COLO668 (cell line): ENCODE data around the gene CLSTN1.
"Not testable (repeated sequence)": the region's sequence is repeated elsewhere in the genome, so short reads cannot be mapped to it uniquely, and the experiment has no call there.

ENCODE experiments used
- DNase-seq: peaks from one replicate; lab custom pipeline; 2025; ENCODE audit not compliant: unreplicated experiment; lab: John Stamatoyannopoulos, UW

CLSTN1 gene

DNA sequence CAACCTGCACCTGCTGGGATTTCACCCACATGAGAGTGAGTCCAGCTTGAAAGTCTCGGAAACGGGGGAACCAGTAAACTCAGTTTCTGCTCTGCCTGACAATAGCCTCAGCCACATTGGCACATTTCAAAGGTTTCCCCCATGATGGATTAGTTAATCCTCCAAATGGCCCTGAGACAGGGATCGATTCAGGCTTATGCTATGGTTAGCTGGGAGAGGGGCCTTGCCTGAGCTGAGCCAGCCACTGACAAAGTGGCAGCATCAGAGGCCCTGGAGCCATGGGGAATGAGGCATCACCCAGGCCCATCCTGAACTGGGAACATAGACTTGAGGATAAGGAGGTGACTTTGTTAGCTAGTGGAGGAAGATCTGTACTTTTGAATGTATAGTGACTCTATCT is 2.9 kb upstream of the CLSTN1 start:
- no peak for DNase-seq

DNA sequence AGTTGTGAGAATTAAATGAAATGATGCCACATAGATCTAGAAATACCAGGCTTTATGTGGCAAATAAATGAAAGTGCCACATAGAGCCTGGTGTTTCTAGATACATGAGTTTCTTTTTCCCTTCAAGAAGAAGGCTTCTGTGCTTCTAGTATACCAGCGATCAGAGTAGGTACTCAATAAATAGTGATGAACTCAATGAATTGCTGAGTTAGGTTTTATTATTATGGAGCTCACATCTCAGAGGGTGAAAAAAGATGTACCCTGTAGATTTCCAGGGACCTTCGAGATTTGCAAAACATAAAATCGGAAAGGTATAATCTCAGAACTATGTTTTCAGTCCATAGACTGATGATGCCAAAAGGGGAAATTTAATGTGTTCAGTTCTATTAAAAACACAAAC is 2.3 kb upstream of the CLSTN1 start:
- no peak for DNase-seq

DNA sequence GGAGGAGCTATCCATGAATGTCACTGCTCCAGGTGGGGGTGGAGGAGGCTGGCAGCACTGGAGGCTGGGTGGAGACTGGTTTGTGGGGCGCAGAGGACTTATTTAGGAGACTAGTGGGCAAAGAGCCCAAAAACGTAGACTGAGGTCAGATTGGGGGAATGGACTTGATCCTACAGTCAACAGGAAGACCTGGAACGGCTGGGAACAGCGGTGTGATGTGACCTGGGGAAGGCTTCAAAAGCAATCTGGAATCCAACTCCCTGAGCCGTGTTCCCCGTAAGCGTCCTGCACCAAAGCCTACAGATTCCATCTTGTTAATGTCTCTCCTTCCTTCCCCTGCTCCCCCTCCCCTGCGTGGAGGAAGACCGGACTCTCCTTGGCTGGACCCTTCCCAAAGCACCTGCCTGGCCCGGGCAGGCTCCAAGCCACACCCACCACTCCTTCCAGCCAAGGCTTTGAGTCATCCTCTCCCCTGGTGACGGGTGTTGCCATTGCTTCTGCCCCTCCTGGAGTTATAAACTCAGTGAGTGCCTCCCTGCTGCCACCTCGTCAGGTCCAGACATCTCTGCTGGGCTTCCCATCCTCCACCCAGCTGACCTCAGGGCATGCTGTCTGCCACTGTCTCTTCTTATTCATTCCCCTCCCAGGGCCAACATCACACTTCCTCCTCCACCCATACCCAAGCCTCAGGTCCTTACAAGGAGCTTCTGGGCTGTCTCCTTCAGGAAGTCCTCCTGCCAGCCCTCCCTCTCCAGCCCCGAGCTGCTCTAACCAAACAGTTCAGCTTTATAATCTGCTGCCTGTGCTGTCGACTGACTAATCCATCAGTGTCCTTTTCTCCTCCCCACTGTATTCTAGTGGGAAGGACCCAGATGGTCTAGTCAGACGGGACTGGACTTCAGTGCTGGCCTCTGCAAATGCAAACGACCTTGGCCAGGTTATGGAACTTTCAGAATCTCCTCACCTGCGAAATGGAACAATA is 1.6 kb upstream of the CLSTN1 start:
- DNase-seq, result peak; percentile 82

DNA sequence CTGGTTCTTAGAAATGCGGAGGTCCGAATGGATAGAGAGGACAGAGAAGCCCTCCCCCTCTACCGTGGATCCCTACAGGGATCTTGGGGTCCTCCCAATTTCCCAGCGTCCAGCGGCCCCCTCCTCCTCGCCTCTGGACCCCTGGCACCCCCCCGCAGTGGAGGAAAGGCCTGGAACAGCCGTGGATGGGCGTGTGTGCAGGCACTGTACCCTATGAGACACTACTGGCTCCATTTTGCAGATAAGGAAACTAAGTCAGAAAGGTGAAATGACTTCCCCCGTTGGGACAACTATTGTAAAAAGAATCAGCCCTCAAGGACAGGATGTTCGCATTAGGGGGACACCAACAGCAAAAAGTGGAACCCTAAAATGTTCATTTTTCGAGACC is 931 bp upstream of the CLSTN1 start:
- DNase-seq, result no peak

- DNase-seq, result no peak
Measured at GRCh38 chr1:9823693-9823942, 147 bp downstream of the CLSTN1 start.

DNA sequence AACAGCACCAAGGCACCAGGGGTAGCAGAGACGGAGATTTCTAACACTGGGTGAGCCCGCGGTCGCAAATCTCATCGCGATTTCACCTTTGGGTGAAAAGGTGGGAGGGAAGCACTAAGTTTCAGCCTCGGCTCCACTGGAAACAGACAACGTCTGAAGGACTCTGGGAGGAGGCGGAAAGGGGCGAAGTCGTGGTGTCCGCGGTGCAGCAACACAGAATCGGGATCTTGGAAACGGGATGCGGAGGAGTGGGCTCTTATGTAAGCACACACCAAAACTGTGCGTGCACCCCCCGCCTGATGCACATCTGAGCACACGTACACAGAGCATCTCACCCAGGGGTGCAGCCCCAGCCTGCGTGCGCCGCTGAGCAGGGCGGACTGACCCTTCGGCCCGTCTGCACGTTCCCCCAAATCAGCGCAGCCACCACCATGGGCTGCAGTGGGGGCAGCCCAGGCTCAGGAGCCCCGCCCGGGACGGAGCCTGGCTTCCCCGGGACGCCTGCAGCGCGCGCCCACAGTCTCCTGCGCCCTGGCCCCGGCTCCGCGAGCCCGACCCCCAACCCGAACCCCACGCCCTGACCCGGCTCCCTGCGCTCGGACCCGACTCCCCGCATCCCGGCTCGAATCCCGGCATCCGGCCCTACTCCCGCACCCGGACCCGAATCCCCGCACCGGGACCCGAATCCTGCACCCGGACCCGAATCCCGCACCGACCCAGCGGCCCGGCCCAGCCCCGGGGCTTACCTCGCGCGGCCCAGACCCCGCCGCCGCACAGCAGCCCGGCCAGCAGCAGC is 670 bp downstream of the CLSTN1 start:
- peak; percentile 50 for DNase-seq

DNA sequence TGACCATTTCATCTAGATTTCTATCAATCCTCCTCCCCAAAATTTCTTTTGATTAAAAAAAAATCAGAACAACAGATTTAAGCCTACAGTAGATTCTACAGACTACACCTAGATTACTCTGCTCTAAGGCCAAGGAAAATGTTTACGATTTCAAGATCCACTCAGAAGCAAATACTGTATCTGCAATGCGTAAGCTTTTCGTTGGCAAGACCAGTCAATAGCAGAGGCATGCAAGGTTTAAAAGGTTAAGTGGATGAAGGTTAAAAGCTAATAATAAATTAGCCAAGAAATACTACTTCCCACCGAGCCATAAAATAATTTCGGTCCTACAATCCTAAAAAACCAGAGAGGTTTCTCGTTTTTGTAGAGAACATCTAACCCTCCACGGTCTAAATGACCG is 1.3 kb downstream of the CLSTN1 start:
- DNase-seq, result no peak

DNA sequence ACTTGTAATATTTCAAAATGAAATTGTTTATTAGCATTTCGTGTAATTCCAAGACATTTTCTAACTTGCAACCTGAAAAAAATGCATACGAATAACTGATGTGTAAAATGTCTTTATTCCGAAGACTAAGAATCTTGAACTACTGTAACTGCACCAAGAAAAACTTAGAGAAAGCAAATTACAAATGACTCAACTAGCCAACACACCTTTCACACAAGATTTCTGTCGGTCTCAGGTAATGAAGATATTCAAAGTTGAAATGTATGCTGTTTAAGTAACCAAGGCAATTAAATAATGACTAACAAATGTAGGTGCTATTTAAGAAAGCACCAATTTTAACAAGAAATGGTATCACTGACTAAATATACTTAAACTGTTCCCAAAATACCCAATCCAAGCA is 2.1 kb downstream of the CLSTN1 start:
- DNase-seq, result no peak

DNA sequence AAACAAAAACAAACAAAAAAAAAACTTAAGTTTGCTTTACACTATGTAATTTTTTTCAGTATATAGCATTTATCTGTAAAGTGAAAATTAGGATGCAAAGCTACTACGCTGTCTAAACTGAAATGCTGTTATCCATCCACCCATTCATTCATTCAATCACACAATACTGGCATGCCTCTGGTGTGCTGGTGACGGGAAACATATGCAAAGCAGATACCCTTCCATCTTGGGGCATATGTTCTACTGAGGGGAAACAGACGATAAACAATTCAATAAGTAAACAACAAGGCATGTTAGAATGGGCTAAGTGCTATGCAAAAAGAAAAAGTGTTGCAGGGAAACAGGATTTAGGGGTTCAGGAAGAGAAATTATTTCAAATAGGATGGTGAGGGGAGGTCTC is 3.2 kb downstream of the CLSTN1 start:
- no peak for DNase-seq

DNA sequence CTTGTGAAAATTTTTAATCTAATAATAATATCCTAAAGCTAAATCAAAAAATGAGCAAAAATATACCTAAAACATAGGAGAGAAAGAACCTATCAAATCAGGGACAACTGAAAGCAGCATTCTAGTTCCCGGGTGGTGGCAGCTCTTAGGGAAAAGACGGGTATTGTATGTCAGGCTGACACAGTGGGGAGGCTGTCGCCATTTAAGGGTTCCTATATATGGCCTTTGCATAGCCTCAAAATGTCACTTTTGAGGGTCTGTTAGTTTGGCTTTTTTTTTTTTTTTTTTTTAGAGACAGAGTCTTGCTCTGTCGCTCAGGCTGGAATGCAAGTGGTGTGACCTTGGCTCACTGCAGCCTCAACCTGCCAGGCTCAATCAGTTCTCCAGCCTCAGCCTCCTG is 6.0 kb downstream of the CLSTN1 start:
- no peak for DNase-seq

GRCh38 chr1:9816199-9816598 is 7.6 kb downstream of the CLSTN1 start:
- no peak for DNase-seq

- DNase-seq, result no peak
Measured at GRCh38 chr1:9815150-9815549, 8.6 kb downstream of the CLSTN1 start.

DNA sequence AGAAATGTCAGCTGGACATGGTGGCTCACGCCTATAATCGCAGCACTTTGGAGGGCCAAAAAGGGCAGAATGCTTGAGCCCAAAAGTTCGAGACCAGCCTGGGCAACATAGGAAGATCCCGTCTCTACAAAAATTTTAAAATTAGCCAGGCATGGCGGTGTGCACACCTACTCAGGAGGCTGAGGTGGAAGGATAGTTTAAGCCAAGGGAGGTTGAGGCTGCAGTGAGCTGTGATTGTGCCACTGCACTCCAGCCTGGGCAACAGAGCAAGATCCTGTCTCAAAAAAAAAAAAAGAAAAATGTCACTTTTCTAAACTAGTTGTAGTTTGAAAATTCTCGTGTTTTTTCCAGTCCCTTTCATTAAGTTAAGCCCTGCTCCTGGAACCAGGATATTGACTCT is 9.1 kb downstream of the CLSTN1 start:
- DNase-seq, result no peak

- DNase-seq, result no peak
Measured at GRCh38 chr1:9811239-9811966, 12.4 kb downstream of the CLSTN1 start.

- no peak for DNase-seq
Measured at GRCh38 chr1:9809100-9809510, 14.7 kb downstream of the CLSTN1 start.

GRCh38 chr1:9808459-9808858 is 15.3 kb downstream of the CLSTN1 start:
- no peak for DNase-seq

GRCh38 chr1:9807541-9807940 is 16.2 kb downstream of the CLSTN1 start:
- DNase-seq, result no peak

DNA sequence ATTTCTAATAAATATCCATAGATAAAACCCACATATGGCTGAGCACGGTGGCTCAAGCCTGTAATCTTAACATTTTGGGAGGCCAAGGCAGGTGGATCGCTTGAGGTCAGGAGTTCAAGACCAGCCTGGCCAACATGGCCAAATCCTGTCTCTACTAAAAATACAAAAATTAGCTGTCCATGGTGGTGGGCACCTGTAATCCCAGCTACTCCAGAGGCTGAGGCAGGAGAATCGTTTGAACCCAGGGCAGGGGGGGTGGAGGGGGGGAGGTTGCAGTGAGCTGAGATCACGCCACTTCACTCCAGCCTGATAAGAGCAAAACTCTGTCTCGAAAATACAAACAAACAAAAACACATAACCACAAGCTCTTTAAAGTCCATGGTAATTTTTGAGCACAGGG is 17.8 kb downstream of the CLSTN1 start:
- not testable (repeated sequence) for DNase-seq

DNA sequence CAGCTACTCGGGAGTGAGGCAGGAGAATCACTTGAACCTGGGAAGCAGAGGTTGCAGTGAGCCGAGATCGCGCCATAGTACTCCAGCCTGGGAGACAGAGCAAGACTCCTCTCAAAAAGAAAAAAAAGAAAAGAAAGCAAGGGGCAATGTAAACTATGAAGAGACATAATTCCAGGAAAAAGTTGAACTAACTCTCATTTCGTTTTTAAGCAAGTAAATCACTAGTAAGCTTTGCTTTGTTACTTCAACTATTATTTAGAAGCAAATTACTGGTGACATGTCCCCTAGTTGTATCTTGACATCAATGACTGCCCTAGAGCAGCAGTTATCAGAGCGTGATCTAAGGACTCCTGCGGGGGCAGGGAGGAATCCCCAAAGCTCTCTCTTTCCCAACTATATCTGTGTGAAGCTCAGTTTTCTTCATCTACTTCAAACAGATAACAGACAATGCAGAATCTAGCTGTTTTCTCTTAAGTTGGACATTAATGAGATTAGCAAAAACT is 18.7 kb downstream of the CLSTN1 start:
- no peak for DNase-seq

GRCh38 chr1:9803003-9803918 is 20.5 kb downstream of the CLSTN1 start:
- not testable (repeated sequence) for DNase-seq
